ENCODE results near the gene THSD4.
"Not testable (repeated sequence)": the region's sequence is repeated elsewhere in the genome, so short reads cannot be mapped to it uniquely, and the experiment has no call there.

THSD4 gene

GRCh38 chr15:71669688-71670087 is 554.4 kb downstream of the THSD4 start:
- H3K27ac ChIP-seq: no peak overlapping the region
- TF ChIP-seq ZFX (IDR thresholded peaks at IDR 0.05): no peak
- no peak for TF ChIP-seq CTCF (conservative IDR thresholded peaks at IDR 0.05)

GRCh38 chr15:71670222-71670621 is 555.0 kb downstream of the THSD4 start:
- not testable (repeated sequence) for H3K27ac ChIP-seq

GRCh38 chr15:71674354-71674753 is 559.1 kb downstream of the THSD4 start:
- no peak for TF ChIP-seq ZFX (IDR thresholded peaks at IDR 0.05)
- TF ChIP-seq CTCF (conservative IDR thresholded peaks at IDR 0.05): no peak

GRCh38 chr15:71677352-71677751 is 562.1 kb downstream of the THSD4 start:
- H3K27ac ChIP-seq: no peak overlapping the region

More at GRCh38 chr15:71674354-71674753, 559.1 kb downstream of the THSD4 start:
- H3K27ac ChIP-seq: no peak overlapping the region

GRCh38 chr15:71677766-71678165 is 562.5 kb downstream of the THSD4 start:
- H3K27ac ChIP-seq: no peak overlapping the region

More at GRCh38 chr15:71677352-71677751, 562.1 kb downstream of the THSD4 start:
- TF ChIP-seq ZFX (IDR thresholded peaks at IDR 0.05): no peak
- TF ChIP-seq CTCF (conservative IDR thresholded peaks at IDR 0.05): no peak

GRCh38 chr15:71678191-71678590 is 562.9 kb downstream of the THSD4 start:
- H3K27ac ChIP-seq: no peak overlapping the region
- TF ChIP-seq CTCF (conservative IDR thresholded peaks at IDR 0.05): no peak
- TF ChIP-seq ZFX (IDR thresholded peaks at IDR 0.05): no peak

More at GRCh38 chr15:71677766-71678165, 562.5 kb downstream of the THSD4 start:
- TF ChIP-seq CTCF (conservative IDR thresholded peaks at IDR 0.05): no peak
- TF ChIP-seq ZFX (IDR thresholded peaks at IDR 0.05): no peak

- TF ChIP-seq CTCF (conservative IDR thresholded peaks at IDR 0.05): no peak
- TF ChIP-seq ZFX (IDR thresholded peaks at IDR 0.05): no peak
- no peak overlapping the region for H3K27ac ChIP-seq
Measured at GRCh38 chr15:71678605-71679004, 563.3 kb downstream of the THSD4 start.

GRCh38 chr15:71679223-71679792 is 564.0 kb downstream of the THSD4 start:
- no peak overlapping the region for H3K27ac ChIP-seq
- no peak for TF ChIP-seq CTCF (conservative IDR thresholded peaks at IDR 0.05)
- TF ChIP-seq ZFX (IDR thresholded peaks at IDR 0.05): no peak

All from C4-2B (cell line).